Pancreas (tissue), 10 donors: Measurements from ENCODE around the gene NFXL1. TPM values are rescaled to one million over a fixed set of nuclear protein-coding genes. Genes with fewer than 3 reads are reported as not detected.

Experiments
- ATAC-seq, 4 donors: fragments of 200-7000 bp; cut with Tn5 transposase; one replicate each; pipeline versions ENCODE4 v1.8.0 to v1.9.1; 2020; ENCODE audit warnings: mild to moderate bottlenecking in 4 of 4, moderate library complexity in 4 of 4
- DNase-seq, 6 donors: peaks; one replicate each; pipeline ENCODE4 v3.0.0-alpha.2; 2020
- FAIRE-seq: peaks from 2 replicates; lab custom pipeline; 2012; peaks lifted over from hg19 to GRCh38; lab: Jason Lieb, UNC
- H3K27ac ChIP-seq, 4 donors: fragments of 200-600 bp; sonication (generic); 1 replicate in 3 of 4; 2 replicates in 1 of 4; pipeline versions ENCODE4 v1.5.0 to v1.8.0; 2020
- H3K27me3 ChIP-seq, 4 donors: fragments of 200-600 bp; one replicate each; pipeline ENCODE4 v1.8.0; 2021
- H3K36me3 ChIP-seq, 3 donors: fragments of 200-600 bp; sonication (generic) in 1 of 3; one replicate each; pipeline versions ENCODE4 v1.5.0 to v1.8.0; 2020 to 2021
- H3K4me1 ChIP-seq, 3 donors: fragments of 200-600 bp; one replicate each; pipeline ENCODE4 v1.8.0; 2021
- H3K4me3 ChIP-seq, 4 donors: fragments of 200-600 bp; sonication (generic) in 2 of 4; one replicate each; pipeline versions ENCODE4 v1.5.0 to v1.8.0; 2020 to 2021
- H3K9me3 ChIP-seq, 4 donors: fragments of 200-600 bp; one replicate each; pipeline ENCODE4 v1.8.0; 2021
- CTCF ChIP-seq, 4 donors: fragments of 200-600 bp; sonication (generic) in 3 of 4; IDR thresholded peaks; one replicate each; pipeline versions ENCODE4 v1.5.0 to v1.8.0; 2021; ENCODE audit warnings: antibody characterized with exemption in 4 of 4
- WGBS, 2 donors: extraction: QIAGEN DNeasy Blood & Tissue Kit; methylation state at CpG; one replicate each; pipeline ENCODE4 v1.1.7; 2013; 5-methylcytosine and 5-hydroxymethylcytosine counted together
- intact Hi-C, 3 donors: fragments of 100-400 bp; cut with DNase I; formaldehyde crosslinking; loops; one replicate each; pipeline versions ENCODE4 v1.11.1 to v1.14.2; 2022
- polyA plus RNA-seq, 2 donors: library from polyadenylated mRNA; stranded (reverse); fragments of 200-250 nt; gene quantifications; one replicate each; pipeline ENCODE4 v1.2.3, GENCODE V29; 2013
- total RNA-seq, 6 donors: library from RNA; stranded (reverse); fragmentation: NEBNext Ultra II Directional in 4 of 6; extraction: Animal tissue kit (Norgen Biotek cat#: 25700) in 4 of 6; gene quantifications; one replicate each; pipeline versions ENCODE4 v1.2.1 to v1.2.4, GENCODE V29; 2021 to 2023
- donor health status: healthy with polysubstance abuse.
- donor health status: DM: no; HTN: no; CAD: no; lungs with moderate emphysema.
- donor health status: DM: no; HTN: no; CAD: no.
- donor health status: control.
- donor health status: control.
- donor health status: Bipolar disorder and iron deficiency.
- donor health status: DM: yes; HTN: yes; CAD: no.
- donor health status: DM: no; HTN: no; CAD: no.
- donor health status: DM: no; HTN: no; CAD: no.
- donor health status: DM: yes; HTN: yes; CAD: no.

Gene NFXL1
- total and polyA plus RNA-seq, 8 donors = 7.5 to 11.5 (median 9.7) TPM

GRCh38 chr4:47899639-47900038 is 14.7 kb downstream of the NFXL1 start:
- no peak overlapping the region for H3K27ac ChIP-seq
- intact Hi-C loops = no loop called here
- H3K4me1 ChIP-seq = no peaks in the 10 kb centered on the region
- DNase-seq (no peak), FAIRE-seq (no peak), ATAC-seq (no peak)
- peaks cover 0 to 71% (median 0%) of the 10 kb centered on the region in 3 donors for H3K36me3 ChIP-seq
- 60 to 76% methylated on average over 1 of the region's 1 CpG for WGBS, 2 donors
- no peaks in the 10 kb centered on the region for H3K27me3 ChIP-seq
- H3K4me3 ChIP-seq = no peak overlapping the region
- TF ChIP-seq CTCF (IDR thresholded peaks at IDR 0.05) = no peak
- H3K9me3 ChIP-seq = no peaks in the 10 kb centered on the region

- Histone ChIP-seq H3K9me3 (no peaks in the 10 kb centered on the region), H3K4me1 (no peaks in the 10 kb centered on the region), H3K27me3 (no peaks in the 10 kb centered on the region), H3K27ac (no peak overlapping the region), H3K36me3 (peaks cover 0 to 57% (median 0%) of the 10 kb centered on the region in 3 donors), H3K4me3 (no peak overlapping the region)
- TF ChIP-seq CTCF (IDR thresholded peaks at IDR 0.05) = no peak
- no peak for FAIRE-seq
- intact Hi-C loops = no loop called here
- no peak for DNase-seq
- ATAC-seq = no peak
- 92 to 100% methylated on average over 1 of the region's 1 CpG for WGBS, 2 donors
Measured at GRCh38 chr4:47891928-47892327, 22.5 kb downstream of the NFXL1 start.

GRCh38 chr4:47882228-47882627 is 32.2 kb downstream of the NFXL1 start:
- FAIRE-seq (no peak), DNase-seq (no peak), ATAC-seq (no peak)
- H3K4me1 ChIP-seq = no peaks in the 10 kb centered on the region
- no peaks in the 10 kb centered on the region for H3K9me3 ChIP-seq
- TF ChIP-seq CTCF (IDR thresholded peaks at IDR 0.05) = no peak
- 94 to 100% methylated on average over 3 of the region's 3 CpGs for WGBS, 2 donors
- intact Hi-C loops = no loop called here
- peaks cover 0 to 41% (median 8%) of the 10 kb centered on the region in 3 donors for H3K36me3 ChIP-seq
- no peaks in the 10 kb centered on the region for H3K27me3 ChIP-seq
- H3K4me3 ChIP-seq = no peak overlapping the region
- no peak overlapping the region for H3K27ac ChIP-seq

- intact Hi-C loops = no loop called here
- FAIRE-seq (no peak), ATAC-seq (no peak), DNase-seq (no peak)
- no peak overlapping the region for H3K4me3 ChIP-seq
- H3K27me3 ChIP-seq = no peaks in the 10 kb centered on the region
- no peaks in the 10 kb centered on the region for H3K4me1 ChIP-seq
- no peak for TF ChIP-seq CTCF (IDR thresholded peaks at IDR 0.05)
- no peaks in the 10 kb centered on the region for H3K9me3 ChIP-seq
- H3K36me3 ChIP-seq = peaks cover 0 to 45% (median 9%) of the 10 kb centered on the region in 3 donors
- no peak overlapping the region for H3K27ac ChIP-seq
Measured at GRCh38 chr4:47879458-47879857, 34.9 kb downstream of the NFXL1 start.

- H3K36me3 ChIP-seq = peaks cover 0 to 49% (median 18%) of the 10 kb centered on the region in 3 donors
- intact Hi-C loops = no loop called here
- 77 to 81% methylated on average over 3 of the region's 3 CpGs for WGBS, 2 donors
- no peaks in the 10 kb centered on the region for H3K27me3 ChIP-seq
- no peaks in the 10 kb centered on the region for H3K4me1 ChIP-seq
- no peak for FAIRE-seq
- H3K9me3 ChIP-seq = no peaks in the 10 kb centered on the region
- ATAC-seq = no peak
- H3K27ac ChIP-seq = no peak overlapping the region
- TF ChIP-seq CTCF (IDR thresholded peaks at IDR 0.05) = no peak
- no peak for DNase-seq
- H3K4me3 ChIP-seq = no peak overlapping the region
Measured at GRCh38 chr4:47876784-47877546, 37.4 kb downstream of the NFXL1 start.
